Activated CD8-positive, alpha-beta memory T cell treated with anti-CD3 and anti-CD28 coated beads, Interleukin-2, amount 50 U/mL, for 1 hour (primary cell): ENCODE data around the gene LAMA2.

Experiments
- DNase-seq: peaks from one replicate; pipeline ENCODE4 v3.0.0-alpha.2; 2020; ENCODE audit errors: extremely low read depth

The LAMA2 gene

GRCh38 chr6:129490521-129491255 lies 607.8 kb downstream of the LAMA2 start:
- DNase-seq: peak; percentile 58

- no peak for DNase-seq
Measured at GRCh38 chr6:129491436-129491835, 608.5 kb downstream of the LAMA2 start.

GRCh38 chr6:129492260-129492659 lies 609.3 kb downstream of the LAMA2 start:
- DNase-seq: no peak

GRCh38 chr6:129493354-129493902 lies 610.5 kb downstream of the LAMA2 start:
- no peak for DNase-seq

GRCh38 chr6:129494099-129494498 lies 611.2 kb downstream of the LAMA2 start:
- DNase-seq: no peak

GRCh38 chr6:129494586-129494985 lies 611.6 kb downstream of the LAMA2 start:
- DNase-seq: no peak

- no peak for DNase-seq
Measured at GRCh38 chr6:129495652-129496051, 612.7 kb downstream of the LAMA2 start.

GRCh38 chr6:129497481-129498441 lies 614.8 kb downstream of the LAMA2 start:
- DNase-seq: no peak

GRCh38 chr6:129498541-129498940 lies 615.6 kb downstream of the LAMA2 start:
- no peak for DNase-seq

GRCh38 chr6:129498950-129499842 lies 616.3 kb downstream of the LAMA2 start:
- peak; percentile 7 for DNase-seq

- DNase-seq: no peak
Measured at GRCh38 chr6:129499843-129500219, 616.9 kb downstream of the LAMA2 start.

- DNase-seq: no peak
Measured at GRCh38 chr6:129500958-129501739, 618.2 kb downstream of the LAMA2 start.

GRCh38 chr6:129501740-129502660 lies 619.1 kb downstream of the LAMA2 start:
- DNase-seq: no peak

- no peak for DNase-seq
Measured at GRCh38 chr6:129504456-129504855, 621.5 kb downstream of the LAMA2 start.

- DNase-seq: no peak
Measured at GRCh38 chr6:129507059-129507807, 624.3 kb downstream of the LAMA2 start.

- no peak for DNase-seq
Measured at GRCh38 chr6:129507846-129508245, 624.9 kb downstream of the LAMA2 start.

- DNase-seq: no peak
Measured at GRCh38 chr6:129508477-129509145, 625.7 kb downstream of the LAMA2 start.

GRCh38 chr6:129510950-129511349 lies 628.0 kb downstream of the LAMA2 start:
- DNase-seq: no peak
